GM21515 (cell line): ENCODE results near the gene KRTAP12-4.
"Not testable (repeated sequence)": the region's sequence is repeated elsewhere in the genome, so short reads cannot be mapped to it uniquely, and the experiment has no call there.

Experiments
- ATAC-seq: cut with Tn5 transposase; IDR thresholded peaks from one replicate; pipeline ENCODE4 v1.9.1; 2021; ENCODE audit not compliant: unreplicated experiment

Gene KRTAP12-4, protein sequence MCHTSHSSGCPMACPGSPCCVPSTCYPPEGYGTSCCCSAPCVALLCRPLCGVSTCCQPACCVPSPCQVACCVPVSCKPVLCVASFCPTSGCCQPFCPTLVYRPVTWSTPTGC

DNA sequence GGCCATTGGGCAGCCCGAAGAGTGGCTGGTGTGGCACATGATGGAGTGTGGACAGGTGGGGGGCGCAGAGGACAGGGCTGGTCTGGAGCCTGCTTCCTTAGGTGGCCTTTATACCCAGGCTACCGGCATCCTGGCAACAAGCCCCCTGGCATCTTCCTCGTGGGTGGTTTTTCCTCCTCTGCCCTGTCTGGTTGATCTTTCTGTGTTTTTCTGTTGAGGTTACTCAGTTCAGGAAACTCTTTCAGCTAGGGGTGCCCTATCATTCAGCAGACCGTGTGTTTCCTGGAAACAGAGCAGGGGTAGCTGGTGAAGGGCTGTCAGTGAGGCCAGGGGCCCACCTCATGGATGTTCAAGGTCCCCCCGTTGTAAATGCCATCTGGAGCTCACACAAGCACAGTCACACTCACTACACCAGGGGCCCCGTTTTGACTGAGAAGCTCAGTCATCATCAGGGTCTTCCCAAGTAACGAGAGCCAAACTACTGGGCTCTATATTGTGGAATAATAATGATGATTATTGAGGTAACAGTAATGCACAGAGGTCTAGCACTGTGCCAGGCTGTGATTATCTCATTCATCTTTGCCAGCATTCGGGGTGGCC is at the start of gene KRTAP12-4:
KRTAP12-4 (minus strand) TSS at position 84 of the 600 bp plus-strand sequence; CDS start at position 39, 45 bp downstream.
- ATAC-seq, result no peak

DNA sequence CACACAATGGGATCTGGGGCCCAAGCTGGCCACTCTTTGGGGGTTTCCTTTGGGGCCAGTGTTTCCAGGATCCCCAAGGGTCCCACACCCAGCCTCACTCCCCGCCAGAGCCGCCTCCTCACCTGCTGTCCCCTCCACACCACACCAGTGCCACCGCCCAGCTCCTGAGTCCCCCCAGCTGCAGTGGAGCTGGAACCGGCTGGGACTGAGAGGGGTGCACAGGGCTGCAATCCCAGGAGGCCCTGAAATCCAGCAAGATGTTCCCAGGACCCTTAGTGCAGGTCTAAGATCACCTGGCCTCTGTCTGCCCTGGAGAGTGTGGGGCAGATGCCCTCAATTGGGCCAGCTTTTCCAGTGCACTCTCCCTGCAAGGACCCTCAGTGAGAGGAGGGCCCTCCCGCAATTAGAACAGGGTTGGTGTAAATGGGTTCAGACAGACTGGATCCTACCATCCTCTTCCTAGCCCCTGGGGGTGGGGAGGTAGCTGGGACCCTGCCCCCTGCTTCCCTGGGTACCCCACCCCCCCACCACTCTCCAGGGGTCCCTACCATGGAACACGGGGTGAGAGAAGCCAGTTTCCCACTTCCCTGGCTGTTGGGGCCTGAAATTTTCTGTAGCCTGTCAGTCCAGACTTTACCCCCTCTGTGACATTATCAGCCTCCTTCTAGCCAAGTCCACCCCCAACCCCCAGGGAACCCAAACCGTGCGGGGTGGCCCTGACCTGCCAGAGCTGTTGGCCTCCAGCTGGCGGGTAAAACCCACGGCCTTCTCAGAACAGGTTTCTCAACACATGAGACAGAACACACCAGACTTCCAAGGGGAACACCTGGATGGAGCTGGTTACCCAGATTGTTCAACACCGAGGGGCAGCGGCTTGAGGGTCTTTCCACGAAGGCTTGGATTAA is 49.5 kb upstream of the KRTAP12-4 start:
- no peak for ATAC-seq

DNA sequence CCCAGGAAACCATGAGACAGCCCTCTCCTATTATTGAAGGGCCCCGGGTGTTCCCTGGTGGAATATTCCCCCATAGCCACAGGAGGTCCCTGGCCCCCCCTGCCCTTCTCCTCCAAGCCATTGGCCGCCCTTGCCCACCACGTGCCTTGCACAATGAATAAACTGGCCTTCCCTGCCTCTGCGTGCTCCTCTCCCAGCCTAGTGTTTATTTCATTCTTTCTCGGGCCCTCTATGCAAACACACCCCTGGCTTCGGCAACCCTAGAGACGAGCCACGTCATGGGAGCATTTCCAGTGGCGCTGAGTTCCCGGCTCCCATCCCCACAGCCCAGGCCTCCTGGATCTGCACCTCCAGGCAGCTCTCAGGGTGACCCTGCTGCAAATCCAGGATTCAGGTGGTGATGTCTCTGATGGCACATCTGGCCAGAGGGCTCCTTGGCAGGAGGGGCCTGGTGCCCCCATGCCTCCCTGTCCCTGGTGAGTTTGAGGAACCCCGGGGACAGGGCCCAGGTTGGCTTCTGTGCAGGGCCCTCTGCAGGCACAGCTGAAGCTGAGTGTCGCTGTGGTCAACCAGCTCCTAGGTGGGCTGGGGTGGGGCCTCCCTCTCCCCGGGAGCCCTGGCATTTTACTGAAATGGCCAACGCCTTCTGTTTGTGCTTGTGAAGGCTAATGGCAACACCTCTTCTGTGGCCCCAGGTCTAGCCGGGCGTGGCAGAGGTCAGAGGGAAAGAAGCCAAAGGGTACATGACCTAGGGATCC is 48.7 kb upstream of the KRTAP12-4 start:
- ATAC-seq, result no peak

DNA sequence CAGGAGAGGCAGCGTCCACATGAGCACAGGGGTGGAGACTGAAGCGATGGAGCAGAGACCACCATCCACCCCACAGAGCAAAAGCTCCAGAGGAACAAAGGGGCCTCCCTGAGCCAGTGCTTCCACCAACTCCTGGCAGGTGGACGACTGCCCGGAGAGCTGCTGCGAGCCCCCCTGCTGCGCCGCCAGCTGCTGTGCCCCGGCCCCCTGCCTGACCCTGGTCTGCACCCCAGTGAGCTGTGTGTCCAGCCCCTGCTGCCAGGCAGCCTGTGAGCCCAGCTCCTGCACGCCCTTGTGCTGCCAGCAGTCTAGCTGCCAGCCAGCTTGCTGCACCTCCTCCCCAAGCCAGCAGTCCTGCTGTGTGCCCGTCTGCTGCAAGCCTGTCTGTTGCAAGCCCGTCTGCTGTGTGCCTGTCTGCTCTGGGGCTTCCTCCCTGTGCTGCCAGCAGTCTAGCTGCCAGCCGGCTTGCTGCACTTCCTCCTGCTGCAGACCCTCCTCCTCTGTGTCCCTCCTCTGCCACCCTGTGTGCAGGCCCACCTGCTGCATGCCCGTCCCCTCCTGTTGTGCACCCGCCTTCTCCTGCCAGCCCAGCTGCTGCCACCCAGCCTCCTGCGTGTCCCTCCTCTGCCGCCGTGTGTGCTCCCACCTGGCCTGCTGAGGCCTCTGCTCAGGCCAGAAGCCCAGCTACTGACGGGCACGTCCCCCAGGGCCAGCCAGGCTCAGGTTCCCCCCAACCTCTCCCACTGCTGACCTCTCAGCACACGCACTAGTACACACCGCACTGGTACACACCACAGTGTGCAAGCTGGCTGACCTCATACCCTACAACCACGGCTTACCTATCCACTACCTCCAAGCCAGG is 47.9 kb upstream of the KRTAP12-4 start:
- no peak for ATAC-seq

DNA sequence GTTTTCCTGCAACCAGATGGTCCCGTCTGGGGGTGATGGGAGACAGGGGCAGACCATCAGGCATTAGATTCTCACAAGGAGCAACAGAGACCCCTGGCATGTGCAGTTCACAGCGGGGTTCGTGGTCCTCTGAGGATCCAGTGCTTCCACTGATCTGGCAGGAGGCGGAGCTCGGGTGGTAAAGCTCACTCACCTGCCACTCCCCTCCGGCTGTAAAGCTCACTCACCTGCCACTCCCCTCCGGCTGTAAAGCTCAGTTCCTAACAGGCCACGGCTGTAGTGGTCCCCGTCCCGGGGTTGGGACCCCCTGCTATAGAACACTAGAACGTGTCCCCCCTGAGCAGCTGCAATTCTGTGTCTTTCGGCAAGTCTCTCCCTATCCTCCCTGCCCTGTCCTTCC is 47.1 kb upstream of the KRTAP12-4 start:
- no peak for ATAC-seq

DNA sequence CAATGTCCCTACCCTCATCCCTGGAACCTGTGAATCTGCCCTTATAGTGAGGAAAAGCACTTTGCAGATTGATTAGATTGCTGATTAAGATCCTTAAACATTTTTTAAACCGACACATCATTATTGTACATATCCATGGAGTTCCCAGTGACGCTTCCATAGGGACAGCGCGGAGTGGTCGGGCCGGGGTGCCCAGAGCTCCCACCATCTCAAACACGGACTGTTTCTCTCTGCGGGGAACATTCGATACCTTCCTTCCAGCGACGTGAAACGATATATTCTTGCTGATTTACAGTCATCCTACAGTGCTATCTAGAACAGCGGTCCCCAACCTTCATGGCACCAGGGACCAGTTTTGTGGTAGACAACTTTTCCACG is 46.6 kb upstream of the KRTAP12-4 start:
- no peak for ATAC-seq

DNA sequence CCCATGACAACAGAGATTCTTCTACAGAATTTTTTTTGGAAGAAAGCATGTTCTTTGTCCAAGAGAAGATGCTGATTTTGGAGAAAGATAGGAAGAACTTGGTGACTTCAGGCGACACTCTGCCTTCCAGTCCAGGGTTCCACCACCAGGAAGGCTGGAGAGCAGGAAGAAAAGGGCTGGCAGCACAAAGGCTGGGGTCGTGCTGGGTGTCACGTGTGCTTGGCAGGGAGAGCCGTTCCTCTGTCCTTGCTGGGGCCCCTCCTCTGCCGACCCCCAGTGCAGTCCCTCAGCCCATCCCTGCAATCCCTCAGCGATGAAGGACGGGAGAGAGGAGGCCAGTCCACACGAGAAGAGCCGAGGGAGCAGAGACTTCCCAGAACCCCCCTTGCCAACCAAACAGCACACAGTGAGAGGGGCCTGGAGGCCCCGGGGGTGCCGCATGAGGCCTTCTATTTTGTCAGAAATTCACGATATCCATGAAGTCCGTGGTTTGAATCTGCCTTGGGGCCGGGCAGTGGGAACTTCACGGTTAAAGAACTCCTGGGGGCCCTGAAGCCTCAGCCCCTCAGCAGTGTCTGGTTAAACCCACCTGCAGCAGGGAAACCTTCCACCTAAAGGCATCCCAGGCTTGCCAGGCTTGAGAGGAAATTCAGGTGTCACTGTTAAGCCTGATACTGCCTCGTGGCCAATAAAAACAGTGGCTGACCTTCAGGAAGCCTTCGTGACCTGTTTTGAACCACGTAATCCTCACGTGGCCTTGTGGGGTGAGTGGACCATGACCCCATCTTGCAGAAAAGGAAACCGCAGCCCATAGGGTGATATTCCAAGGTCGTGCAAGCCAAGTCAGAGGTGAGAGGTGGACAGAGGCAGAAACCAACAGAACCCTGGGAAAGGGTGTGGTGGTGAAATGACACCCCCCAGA is 45.9 kb upstream of the KRTAP12-4 start:
- ATAC-seq, result no peak

DNA sequence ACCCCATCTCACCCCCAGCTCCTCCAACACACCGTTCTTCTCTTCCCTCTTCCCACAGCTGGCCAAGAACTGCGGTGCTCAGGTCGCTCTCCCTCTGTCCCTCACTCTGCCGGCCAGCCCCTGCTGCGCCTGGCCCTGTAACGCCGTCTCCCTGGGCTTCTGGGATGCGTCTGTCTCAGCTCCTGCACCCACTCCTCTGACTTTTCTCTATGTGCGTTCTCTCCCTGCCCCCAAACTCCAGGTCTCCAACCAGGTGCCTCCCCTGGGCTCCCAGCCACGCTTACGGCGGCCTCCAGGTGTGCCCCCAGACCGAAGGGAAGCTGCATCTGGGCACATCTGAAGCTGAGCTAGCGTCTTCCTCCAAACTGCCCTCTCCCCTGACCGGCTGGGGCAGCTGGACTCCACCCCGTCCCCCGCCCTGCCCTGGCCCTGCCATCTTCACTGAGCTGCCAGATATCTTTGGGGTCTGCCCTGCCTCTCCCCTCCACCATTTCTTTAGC is 45.1 kb upstream of the KRTAP12-4 start:
- ATAC-seq, result no peak

DNA sequence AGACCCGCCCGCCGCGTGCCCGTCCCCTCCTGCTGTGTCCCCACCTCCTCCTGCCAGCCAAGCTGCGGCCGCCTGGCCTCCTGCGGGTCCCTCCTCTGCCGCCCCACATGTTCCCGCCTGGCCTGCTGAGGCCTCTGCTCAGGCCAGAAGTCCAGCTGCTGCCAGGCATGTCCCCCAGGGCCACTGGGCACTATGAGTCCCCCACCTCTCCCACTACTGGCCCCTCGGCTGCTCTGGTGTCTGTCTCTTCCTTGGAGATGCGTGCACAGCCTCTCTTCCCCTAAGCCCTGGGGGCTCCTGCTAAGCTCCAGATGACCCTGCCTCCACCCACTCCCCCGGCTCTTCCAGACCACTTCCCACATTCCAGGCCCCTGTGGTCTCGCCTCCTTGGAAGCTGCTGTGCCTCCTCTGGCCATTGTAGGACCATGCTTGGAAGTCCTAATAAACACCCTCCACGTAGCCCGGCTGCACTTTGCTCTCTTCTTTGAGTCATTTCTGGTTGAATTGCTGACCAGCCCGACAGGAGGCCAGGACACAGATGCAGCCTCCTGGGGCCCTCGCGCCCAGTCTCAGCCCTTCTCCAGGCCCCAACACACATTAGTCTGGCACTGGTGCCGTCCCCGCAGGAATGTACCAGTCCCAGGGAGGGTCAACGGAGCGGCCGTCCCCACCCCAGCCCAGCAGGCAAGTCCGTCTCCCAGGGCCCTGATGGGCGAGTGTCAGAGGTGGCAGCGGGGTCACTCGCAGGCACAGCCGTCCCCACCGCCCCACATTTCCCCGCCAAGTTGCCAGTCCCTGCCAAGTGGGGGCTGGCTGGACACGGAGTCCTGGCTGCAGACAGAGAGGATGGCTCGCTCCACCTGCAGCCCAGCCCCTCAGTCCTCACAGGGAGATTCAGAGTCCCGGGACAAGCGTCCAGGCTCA is 43.6 kb upstream of the KRTAP12-4 start:
- ATAC-seq, result no peak

DNA sequence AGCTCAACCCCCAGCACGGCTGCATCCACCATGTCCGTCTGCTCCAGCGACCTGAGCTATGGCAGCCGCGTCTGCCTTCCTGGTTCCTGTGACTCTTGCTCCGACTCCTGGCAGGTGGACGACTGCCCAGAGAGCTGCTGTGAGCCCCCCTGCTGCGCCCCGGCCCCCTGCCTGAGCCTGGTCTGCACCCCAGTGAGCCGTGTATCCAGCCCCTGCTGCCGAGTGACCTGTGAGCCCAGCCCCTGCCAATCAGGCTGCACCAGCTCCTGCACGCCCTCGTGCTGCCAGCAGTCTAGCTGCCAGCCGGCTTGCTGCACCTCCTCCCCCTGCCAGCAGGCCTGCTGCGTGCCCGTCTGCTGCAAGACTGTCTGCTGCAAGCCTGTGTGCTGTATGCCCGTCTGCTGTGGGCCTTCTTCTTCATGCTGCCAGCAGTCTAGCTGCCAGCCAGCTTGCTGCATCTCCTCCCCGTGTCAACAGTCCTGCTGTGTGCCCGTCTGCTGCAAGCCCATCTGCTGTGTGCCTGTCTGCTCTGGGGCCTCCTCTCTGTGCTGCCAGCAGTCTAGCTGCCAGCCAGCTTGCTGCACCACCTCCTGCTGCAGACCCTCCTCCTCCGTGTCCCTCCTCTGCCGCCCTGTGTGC is 42.8 kb upstream of the KRTAP12-4 start, which contains the start of gene KRTAP10-12:
KRTAP10-12 (plus strand) TSS at position 1 of the 639 bp plus-strand sequence; CDS start at position 31, 30 bp downstream.
- not testable (repeated sequence) for ATAC-seq

DNA sequence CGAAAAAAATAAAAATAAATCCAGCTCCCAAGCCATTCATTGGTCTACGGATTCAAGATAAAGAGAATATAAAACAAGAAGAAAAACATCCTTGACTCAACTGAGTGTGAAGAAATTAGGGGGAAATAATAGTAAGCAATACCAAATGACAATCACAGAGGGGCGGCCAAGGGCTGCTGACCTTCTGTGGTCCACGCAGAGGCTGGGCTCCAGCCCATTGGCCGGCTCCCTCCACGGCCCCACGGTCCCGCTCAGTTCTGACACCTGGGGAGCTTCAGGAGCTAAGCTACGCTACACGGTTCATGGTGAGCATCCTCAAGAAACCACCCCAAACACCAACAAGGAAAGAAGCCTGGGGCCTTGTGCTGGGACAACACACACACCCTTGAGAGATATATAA is 42.1 kb upstream of the KRTAP12-4 start:
- ATAC-seq, result no peak

DNA sequence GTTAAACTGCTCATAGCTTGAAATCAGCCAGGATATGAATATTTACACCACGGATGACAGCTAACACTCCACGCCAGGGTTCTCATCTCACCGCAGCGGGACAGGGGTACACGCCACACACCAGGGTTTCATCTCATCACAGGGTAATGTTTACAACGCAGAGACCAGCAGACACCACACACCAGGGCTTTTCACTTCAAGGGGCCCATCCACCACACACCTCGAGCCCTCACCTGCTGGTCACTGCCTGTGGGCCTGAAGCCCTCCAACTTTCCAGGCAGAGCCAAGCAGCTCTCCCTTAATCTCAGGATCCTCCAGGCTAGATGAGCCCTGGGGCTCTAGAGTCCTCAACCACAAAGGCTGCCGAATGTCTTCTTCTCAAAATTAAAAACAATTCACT is 41.2 kb upstream of the KRTAP12-4 start:
- ATAC-seq, result no peak

DNA sequence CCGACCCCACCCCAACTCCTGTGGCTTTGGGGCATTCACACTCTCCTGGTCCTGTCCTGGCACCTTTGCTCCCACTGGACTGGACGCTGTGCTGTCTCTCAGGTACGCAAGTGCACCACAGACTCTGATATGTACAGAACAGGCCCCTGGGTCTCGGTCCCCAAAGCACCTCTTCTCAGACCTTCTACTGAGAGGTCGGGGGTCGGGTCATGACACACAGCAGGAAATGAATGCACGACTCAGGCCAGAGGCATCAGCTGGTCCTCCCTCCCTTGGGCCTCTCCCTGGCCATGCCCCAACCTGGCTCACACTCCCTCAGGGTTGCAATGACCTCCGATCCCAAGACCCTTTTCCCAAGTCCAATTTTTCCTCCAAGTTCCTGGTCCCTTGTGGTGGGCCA is 40.7 kb upstream of the KRTAP12-4 start:
- no peak for ATAC-seq

DNA sequence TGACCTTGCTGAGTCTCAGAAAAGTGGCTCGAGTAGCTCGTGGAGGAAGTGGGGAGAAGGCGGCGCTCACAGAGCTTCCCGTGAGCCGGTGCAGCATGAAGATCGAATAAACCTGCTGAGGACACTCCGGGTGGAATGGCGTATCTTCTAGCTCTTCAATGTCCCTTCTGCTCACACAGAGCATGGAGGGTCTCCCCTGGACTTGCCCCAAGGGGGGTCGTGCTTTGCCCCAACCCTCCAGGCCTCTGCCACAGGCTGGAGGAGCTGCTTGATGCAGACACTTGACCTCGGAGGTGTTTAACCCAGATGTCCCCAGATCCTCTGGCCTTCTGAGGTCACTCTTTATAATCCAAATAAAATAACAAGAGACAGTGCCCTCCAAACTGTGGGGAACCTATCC is 40.3 kb upstream of the KRTAP12-4 start:
- no peak for ATAC-seq

DNA sequence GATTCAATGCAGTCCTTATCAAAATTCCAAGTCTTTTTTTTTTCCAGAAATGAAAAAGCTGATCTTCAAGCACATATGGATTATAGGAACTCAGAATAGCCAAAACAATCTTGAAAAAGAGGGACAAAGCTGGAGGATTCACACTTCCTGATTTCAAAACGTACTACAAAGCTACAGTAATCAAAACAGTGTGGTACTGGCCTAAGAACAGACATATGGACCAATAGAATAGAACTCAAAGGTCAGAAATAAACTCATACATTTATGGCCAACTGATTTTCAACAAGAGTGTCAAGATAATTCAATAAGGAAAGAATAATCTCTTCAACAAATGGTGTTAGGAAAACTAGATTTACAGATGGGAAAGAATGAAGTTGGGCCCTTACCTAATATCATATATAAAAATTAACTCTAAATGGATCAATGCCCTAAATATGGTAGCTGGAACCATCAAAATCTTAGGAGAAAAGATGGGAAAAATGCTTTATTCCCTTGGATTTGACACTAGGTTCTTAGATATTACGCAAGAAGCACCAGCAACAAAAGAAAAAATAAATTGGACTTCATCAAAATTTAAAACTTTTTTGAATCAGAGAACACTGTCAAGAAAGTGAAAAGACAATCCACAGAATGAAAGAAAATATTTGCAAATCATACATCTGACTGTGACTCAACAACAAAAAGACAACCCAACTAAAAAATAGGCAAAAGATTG is 38.5 kb upstream of the KRTAP12-4 start:
- ATAC-seq, result no peak

DNA sequence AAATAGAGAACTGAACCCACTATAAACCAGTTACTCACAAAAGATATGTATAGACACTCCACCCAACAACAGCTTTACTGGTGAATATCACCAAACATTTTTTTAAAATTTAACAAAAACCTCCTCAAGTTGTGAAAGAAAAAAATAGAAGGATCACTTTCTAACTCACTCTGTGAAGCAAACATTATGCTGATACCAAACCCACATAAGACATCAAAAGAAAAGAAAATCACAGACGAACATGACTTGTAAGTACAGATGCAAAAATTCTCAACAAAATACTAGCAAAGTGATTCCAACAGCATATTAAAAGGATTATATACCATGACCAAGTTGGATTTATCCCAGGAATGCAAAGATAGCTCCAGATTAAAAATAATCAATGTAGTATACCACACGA is 37.2 kb upstream of the KRTAP12-4 start:
- no peak for ATAC-seq

DNA sequence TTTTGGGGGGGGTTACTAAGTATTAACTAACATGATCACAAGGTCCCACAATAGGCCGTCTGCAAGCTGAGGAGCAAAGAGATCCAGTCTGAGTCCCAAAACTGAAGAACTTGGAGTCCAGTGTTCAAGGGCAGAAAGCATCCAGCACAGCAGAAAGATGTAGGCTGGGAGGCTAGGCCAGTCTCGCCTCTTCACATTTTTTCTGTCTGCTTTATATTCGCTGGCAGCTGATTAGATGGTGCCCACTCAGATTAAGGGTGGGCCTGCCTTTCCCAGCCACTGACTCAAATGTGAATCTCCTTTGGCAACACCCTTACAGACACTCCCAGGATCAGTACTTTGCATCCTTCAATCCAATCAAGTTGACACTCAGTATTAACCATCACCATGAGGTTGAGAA is 35.3 kb upstream of the KRTAP12-4 start:
- not testable (repeated sequence) for ATAC-seq
